Gastrocnemius medialis (tissue), 4 donors: ENCODE measurements around the gene PLEKHA1.

Experiments used
- POLR2A ChIP-seq, 2 donors: fragments of 450-650 bp; IDR thresholded peaks; one replicate each; pipeline ENCODE4 v1.6.1; 2017; ENCODE audit warnings: antibody characterized with exemption in 2 of 2, mild to moderate bottlenecking in 2 of 2, moderate library complexity in 2 of 2
- TF ChIP-seq, protein P1 (sequence below), 5 experiments: fragments of 450-650 bp in 3 of 5; fragments of 200-600 bp in 2 of 5; sonication (generic) in 2 of 5; IDR thresholded peaks in 4 of 5; conservative IDR thresholded peaks in 1 of 5; 1 replicate in 4 of 5; 2 replicates in 1 of 5; pipeline ENCODE4 v1.5.1; 2016 to 2019; ENCODE audit warnings: antibody characterized with exemption in 5 of 5, mild to moderate bottlenecking in 3 of 5, moderate library complexity in 3 of 5

DNA sequence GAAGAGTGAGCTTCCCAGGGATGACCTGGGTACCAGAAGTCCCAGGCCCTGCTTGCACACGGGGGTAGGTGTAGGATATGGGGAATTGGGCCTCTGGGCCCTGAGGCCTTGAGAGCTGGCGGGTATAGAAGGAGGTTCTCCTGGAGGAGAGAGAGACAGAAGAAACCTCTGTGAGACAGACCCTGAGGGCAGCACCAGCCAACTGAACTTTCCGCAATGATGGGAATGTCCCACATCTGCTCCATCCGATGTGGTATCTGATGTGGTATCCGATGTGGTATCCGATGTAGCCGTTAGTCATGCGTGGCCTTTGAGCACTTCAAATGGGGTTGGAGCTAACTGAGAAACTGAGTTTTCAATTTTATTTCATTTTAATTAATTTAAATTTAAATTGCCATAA, 30.6 kb upstream of the PLEKHA1 start:
- TF ChIP-seq, protein P1, sequence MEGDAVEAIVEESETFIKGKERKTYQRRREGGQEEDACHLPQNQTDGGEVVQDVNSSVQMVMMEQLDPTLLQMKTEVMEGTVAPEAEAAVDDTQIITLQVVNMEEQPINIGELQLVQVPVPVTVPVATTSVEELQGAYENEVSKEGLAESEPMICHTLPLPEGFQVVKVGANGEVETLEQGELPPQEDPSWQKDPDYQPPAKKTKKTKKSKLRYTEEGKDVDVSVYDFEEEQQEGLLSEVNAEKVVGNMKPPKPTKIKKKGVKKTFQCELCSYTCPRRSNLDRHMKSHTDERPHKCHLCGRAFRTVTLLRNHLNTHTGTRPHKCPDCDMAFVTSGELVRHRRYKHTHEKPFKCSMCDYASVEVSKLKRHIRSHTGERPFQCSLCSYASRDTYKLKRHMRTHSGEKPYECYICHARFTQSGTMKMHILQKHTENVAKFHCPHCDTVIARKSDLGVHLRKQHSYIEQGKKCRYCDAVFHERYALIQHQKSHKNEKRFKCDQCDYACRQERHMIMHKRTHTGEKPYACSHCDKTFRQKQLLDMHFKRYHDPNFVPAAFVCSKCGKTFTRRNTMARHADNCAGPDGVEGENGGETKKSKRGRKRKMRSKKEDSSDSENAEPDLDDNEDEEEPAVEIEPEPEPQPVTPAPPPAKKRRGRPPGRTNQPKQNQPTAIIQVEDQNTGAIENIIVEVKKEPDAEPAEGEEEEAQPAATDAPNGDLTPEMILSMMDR (IDR thresholded peaks at IDR 0.05 in 4 of 5, conservative IDR thresholded peaks at IDR 0.05 in 1 of 5), result no peak
- TF ChIP-seq POLR2A (IDR thresholded peaks at IDR 0.05), result no peak
